KOPT-K1 (cell line): ENCODE data around the gene IPCEF1.

Source experiments
- H3K27ac ChIP-seq: fragments of 200-600 bp; sonication (generic); 2 replicates; pipeline ENCODE4 v1.5.1; 2016; ENCODE audit warnings: antibody characterized with exemption, mild to moderate bottlenecking, low read depth, low read length; ENCODE audit not compliant: poor library complexity, severe bottlenecking
- H3K36me3 ChIP-seq: fragments of 200-600 bp; sonication (generic); 2 replicates; pipeline ENCODE4 v1.5.1; 2017; ENCODE audit warnings: antibody characterized with exemption, mild to moderate bottlenecking, low read length, moderate library complexity; ENCODE audit not compliant: insufficient read depth
- H3K9me3 ChIP-seq: fragments of 200-600 bp; sonication (generic); 2 replicates; pipeline ENCODE4 v1.5.1; 2017; ENCODE audit warnings: antibody characterized with exemption, low read length, mild to moderate bottlenecking; ENCODE audit not compliant: insufficient read depth, poor library complexity, severe bottlenecking

IPCEF1 gene

GRCh38 chr6:154143753-154144152, 212.8 kb downstream of the IPCEF1 start:
- no peaks in the 10 kb centered on the region for H3K9me3 ChIP-seq
- no peaks in the 10 kb centered on the region for H3K36me3 ChIP-seq
- H3K27ac ChIP-seq = no peak overlapping the region

- Histone ChIP-seq H3K27ac (no peak overlapping the region), H3K9me3 (no peaks in the 10 kb centered on the region), H3K36me3 (no peaks in the 10 kb centered on the region)
Measured at GRCh38 chr6:154140743-154141142, 215.9 kb downstream of the IPCEF1 start.

- Histone ChIP-seq H3K36me3 (no peaks in the 10 kb centered on the region), H3K9me3 (no peaks in the 10 kb centered on the region)
Measured at GRCh38 chr6:154139892-154140291, 216.7 kb downstream of the IPCEF1 start.

GRCh38 chr6:154138793-154139192, 217.8 kb downstream of the IPCEF1 start:
- no peaks in the 10 kb centered on the region for H3K36me3 ChIP-seq
- H3K9me3 ChIP-seq = no peaks in the 10 kb centered on the region
- H3K27ac ChIP-seq = no peak overlapping the region

More at GRCh38 chr6:154139892-154140291, 216.7 kb downstream of the IPCEF1 start:
- no peak overlapping the region for H3K27ac ChIP-seq

- Histone ChIP-seq H3K9me3 (no peaks in the 10 kb centered on the region), H3K27ac (no peak overlapping the region), H3K36me3 (no peaks in the 10 kb centered on the region)
Measured at GRCh38 chr6:154134471-154135147, 222.0 kb downstream of the IPCEF1 start.

- Histone ChIP-seq H3K36me3 (no peaks in the 10 kb centered on the region), H3K9me3 (peaks cover 6% of the 10 kb centered on the region), H3K27ac (no peak overlapping the region)
Measured at GRCh38 chr6:154127657-154128056, 228.9 kb downstream of the IPCEF1 start.

- Histone ChIP-seq H3K9me3 (peaks cover 7% of the 10 kb centered on the region), H3K36me3 (no peaks in the 10 kb centered on the region), H3K27ac (no peak overlapping the region)
Measured at GRCh38 chr6:154125421-154125820, 231.2 kb downstream of the IPCEF1 start.

GRCh38 chr6:154123155-154123956, 233.2 kb downstream of the IPCEF1 start:
- Histone ChIP-seq H3K36me3 (no peaks in the 10 kb centered on the region), H3K27ac (no peak overlapping the region), H3K9me3 (peaks cover 7% of the 10 kb centered on the region)

- no peaks in the 10 kb centered on the region for H3K36me3 ChIP-seq
- H3K27ac ChIP-seq = no peak overlapping the region
Measured at GRCh38 chr6:154122195-154122925, 234.2 kb downstream of the IPCEF1 start.

GRCh38 chr6:154117485-154117884, 239.1 kb downstream of the IPCEF1 start:
- Histone ChIP-seq H3K36me3 (no peaks in the 10 kb centered on the region), H3K27ac (no peak overlapping the region), H3K9me3 (no peaks in the 10 kb centered on the region)

More at GRCh38 chr6:154122195-154122925, 234.2 kb downstream of the IPCEF1 start:
- peaks cover 7% of the 10 kb centered on the region for H3K9me3 ChIP-seq

GRCh38 chr6:154113392-154113791, 243.2 kb downstream of the IPCEF1 start:
- Histone ChIP-seq H3K9me3 (no peaks in the 10 kb centered on the region), H3K27ac (no peak overlapping the region)

GRCh38 chr6:154112181-154112809, 244.3 kb downstream of the IPCEF1 start:
- no peaks in the 10 kb centered on the region for H3K36me3 ChIP-seq
- H3K27ac ChIP-seq = no peak overlapping the region
- H3K9me3 ChIP-seq = no peaks in the 10 kb centered on the region

More at GRCh38 chr6:154113392-154113791, 243.2 kb downstream of the IPCEF1 start:
- H3K36me3 ChIP-seq = no peaks in the 10 kb centered on the region

GRCh38 chr6:154111025-154111424, 245.6 kb downstream of the IPCEF1 start:
- no peak overlapping the region for H3K27ac ChIP-seq
- H3K9me3 ChIP-seq = no peaks in the 10 kb centered on the region
- no peaks in the 10 kb centered on the region for H3K36me3 ChIP-seq

GRCh38 chr6:154106251-154106650, 250.4 kb downstream of the IPCEF1 start:
- Histone ChIP-seq H3K36me3 (no peaks in the 10 kb centered on the region), H3K27ac (no peak overlapping the region), H3K9me3 (peaks cover 7% of the 10 kb centered on the region)
